Stimulated activated CD8-positive, alpha-beta memory T cell treated with anti-CD3 and anti-CD28 coated beads, Interleukin-12 subunit alpha, Interleukin-12 subunit beta, amount 100 ng/mL, for 4 hours (primary cell): Measurements from ENCODE around the gene USP54.

Source experiments
- DNase-seq: peaks from one replicate; pipeline ENCODE4 v3.0.0-alpha.2; 2020; ENCODE audit warnings: low read depth

The USP54 gene

GRCh38 chr10:73467206-73467605 is 123.9 kb downstream of the USP54 start:
- DNase-seq: no peak

DNA sequence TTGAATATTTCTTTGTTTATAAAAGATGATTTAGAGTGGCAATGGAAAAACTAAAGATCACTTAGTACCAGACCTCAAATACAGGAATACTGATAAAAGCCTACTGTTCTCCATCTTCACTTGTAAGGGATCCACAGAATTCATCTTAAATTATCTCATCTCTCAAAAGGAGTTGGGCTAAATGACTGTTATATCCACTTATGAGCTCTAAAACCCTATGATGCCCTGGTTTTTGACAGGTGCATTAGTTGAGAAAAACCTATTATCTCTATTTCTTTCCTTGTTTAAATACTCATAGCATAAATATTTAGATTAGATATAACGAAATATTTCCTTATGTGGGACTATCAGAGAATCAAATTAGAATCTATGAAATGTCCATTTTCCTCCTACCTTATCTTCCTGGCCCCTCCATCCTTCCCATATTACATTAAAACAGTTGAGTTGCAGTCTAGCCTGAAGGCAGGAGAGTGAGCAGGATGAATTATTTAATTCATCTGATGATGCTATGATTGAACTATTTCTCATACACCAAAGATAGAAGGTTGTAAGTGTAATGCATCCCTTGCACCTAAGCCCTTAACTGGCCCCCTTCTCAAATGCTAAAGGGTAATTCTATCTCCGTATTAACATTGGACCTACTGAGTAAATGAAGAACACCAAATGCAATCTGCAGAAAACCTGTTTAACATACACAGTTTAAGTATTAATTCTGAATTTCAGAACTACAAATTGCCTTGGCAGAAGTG is 125.0 kb downstream of the USP54 start:
- DNase-seq: no peak

GRCh38 chr10:73460897-73461296 is 130.2 kb downstream of the USP54 start:
- no peak for DNase-seq

GRCh38 chr10:73459683-73460314 is 131.3 kb downstream of the USP54 start:
- DNase-seq: no peak

DNA sequence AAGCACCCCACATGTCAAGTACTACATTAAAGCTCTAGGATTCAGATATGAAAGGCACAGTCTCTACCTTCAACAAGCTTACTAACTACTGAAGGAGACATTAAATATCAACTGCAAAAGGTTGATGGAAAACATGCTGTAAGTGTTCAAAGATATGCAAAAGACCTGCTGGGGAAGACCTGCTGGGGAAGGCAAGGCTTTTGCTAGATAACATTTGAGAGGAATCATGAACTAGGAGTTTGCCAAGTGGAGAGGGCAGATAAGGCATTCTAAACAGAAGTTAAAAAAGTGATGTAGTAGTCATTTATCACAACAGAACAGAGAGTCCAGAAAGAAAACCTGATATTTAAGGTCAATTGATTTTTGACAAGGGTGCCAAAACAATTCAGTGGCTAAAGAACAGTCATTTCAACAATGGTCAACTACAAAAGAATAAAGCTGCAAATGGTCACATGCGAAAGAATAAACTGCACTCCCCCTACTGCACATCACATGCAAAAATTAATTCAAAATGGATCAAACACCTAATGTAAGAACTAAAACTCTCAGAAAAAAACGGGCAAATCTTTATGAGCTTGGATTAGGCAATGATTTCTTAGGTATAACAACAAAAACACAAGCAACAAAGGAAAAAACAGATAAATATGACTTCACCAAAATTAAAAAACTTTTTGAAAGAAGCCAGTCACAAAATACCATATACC is 134.8 kb downstream of the USP54 start:
- no peak for DNase-seq

- no peak for DNase-seq
Observed at GRCh38 chr10:73449113-73449512, 142.0 kb downstream of the USP54 start.

DNA sequence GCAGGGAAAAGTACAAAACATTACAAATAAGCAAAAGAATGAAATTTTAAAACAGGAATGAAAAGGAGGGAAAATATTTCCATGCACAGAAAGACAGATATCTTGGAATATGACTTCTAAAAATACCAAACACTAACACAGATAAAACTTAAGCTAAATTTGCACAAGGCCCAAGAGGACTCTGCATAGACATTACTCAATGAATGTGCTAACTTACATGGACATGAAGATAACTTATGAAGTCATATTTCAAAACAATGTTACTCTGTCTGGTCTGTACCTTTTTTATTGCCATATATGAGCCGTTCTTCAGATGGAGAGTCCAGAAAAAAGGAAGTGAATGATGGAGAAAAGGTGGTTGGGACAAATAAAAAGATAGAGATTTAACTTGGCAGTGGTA is 142.8 kb downstream of the USP54 start:
- DNase-seq: no peak
